GM18873 (cell line): ENCODE data around the gene THSD8.
"Not testable (repeated sequence)": the region's sequence is repeated elsewhere in the genome, so short reads cannot be mapped to it uniquely, and the experiment has no call there.

Experiments used
- ATAC-seq: cut with Tn5 transposase; IDR thresholded peaks from one replicate; pipeline ENCODE4 v1.9.1; 2021; ENCODE audit warnings: mild to moderate bottlenecking, moderate library complexity, moderate number of reproducible peaks; ENCODE audit not compliant: unreplicated experiment, low FRiP score

The THSD8 gene

DNA sequence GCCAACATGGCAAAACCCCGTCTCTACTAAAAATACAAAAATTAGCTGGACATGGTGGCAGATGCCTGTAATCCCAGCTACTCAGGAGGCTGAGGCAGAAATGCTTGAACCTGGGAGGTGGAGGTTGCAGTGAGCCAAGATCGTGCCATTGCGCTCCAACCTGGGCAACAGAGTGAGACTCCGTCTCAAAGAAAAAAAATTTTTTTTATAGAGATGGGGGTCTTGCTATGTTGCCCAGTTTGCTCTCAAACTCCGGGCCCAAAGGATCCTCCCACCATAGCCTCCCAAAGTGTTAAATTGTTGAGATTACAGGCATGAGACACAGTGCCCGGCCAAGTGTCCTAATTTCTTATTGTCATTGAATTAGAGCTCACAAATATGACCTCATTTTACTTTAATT lies 15.3 kb downstream of the THSD8 start:
- not testable (repeated sequence) for ATAC-seq

- not testable (repeated sequence) for ATAC-seq
These were observed 15.9 kb downstream of the THSD8 start for GRCh38 chr19:12817810-12818209.

DNA sequence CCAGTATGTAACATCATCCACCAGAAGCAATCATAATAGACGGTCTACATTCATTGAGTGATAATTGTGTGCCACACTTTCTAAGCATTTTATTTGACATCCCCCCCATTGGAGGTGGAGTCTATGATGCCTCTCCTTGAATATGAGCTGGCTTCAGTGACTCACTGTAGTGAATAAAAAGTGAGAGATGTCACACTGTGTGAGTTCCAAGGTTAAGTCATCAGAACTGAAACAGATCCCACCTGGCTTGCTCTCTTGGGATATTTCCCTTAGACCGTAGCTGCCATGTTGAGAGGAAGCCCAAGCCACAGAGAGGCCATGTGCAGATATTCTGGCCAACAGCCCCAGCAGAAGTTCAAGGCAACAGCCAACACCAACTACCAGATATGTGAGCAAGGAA lies 19.9 kb downstream of the THSD8 start:
- no peak for ATAC-seq

GRCh38 chr19:12825254-12826131 lies 23.6 kb downstream of the THSD8 start:
- ATAC-seq, result no peak

DNA sequence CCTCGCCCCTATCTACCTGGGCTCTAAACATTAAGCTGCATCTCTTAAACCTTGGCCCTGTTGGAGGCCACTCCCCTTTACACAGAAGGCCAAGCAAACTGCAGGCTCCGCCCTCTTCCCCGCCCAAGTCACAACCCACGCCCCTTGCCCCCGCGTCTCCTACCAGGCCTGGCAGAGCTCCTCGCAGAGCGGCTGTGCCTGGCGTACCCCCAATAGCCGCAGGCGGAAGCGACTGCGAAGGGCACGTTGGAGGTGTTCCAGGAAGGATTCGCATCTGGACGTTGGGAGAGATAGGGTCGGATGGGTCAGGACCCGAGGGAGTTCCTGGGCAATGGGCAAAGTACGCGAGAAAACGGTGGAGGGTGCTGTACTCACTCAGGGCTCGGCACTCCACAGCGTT lies 26.6 kb downstream of the THSD8 start:
- ATAC-seq, result no peak

GRCh38 chr19:12833418-12833737 lies 31.5 kb downstream of the THSD8 start:
- no peak for ATAC-seq

DNA sequence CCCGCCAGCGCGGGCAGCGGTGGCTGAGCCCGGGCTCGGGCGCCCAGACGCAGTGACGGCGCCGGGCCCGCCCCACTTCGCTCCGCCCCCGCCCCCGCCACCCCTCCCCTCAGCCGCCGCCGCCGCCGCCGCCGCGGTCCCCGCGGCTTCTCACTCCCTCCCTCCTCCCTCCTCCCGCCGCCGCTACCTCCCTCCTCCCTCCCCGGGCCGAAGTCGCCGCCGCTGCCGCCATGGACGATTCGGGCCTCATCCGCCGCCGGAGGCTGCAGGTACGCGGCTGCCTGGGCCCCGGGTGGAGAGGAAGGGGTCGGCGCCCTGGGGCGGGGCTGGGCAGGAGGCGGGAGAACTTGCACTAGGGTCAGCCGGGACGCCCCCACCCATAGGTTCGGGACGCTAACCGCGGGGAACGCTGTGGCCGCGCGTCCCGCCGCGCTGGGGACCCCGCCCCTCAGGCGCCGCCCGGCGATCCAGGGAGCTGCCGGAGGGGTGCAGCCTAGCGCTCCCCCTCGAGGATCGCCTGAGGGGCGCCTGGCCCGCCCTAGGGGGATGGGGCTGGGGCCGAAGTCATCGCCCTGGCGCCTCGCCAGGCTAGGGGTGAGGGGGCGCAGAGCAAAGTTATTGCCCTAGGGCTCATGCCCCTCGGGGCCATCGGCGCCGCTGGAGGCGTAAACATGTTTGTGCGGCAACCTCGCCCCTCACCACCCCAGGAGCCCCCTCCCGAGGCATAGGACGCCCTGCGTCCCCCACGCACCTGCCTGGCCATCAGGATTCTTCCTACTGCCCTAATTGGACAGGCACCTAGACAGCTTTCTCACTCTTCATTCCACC lies 32.1 kb downstream of the THSD8 start:
- no peak for ATAC-seq

GRCh38 chr19:12834566-12834943 lies 32.7 kb downstream of the THSD8 start, which contains the start of gene RTBDN:
Gene RTBDN (minus strand): TSS chr19:12834579. CDS start chr19:12829979, 4,600 bp downstream.
- ATAC-seq, result no peak

- ATAC-seq, result no peak
These were observed 33.3 kb downstream of the THSD8 start for GRCh38 chr19:12834976-12835757.

DNA sequence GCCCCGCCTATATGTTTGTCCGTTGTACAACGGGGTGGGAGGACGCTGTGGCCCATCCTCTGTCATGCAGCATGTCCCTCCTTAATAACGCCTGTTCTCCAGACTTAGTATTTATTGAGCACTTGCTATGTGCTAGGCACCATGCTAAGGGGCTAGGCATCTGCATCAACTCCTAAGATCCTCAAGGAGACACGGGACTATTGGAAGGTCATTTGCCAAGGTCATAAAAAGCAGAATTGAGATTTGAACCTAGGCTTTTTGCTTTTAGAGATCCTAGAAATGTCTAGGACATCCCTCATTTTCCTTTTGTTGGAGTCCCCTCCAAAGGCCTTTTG lies 34.6 kb downstream of the THSD8 start:
- ATAC-seq, result no peak

- ATAC-seq, result no peak
These were observed 35.4 kb downstream of the THSD8 start for GRCh38 chr19:12837225-12837624.

GRCh38 chr19:12838182-12838885 lies 36.5 kb downstream of the THSD8 start, which contains the start of gene MAST1:
Gene MAST1 (plus strand): TSS chr19:12838515. CDS start chr19:12838573, 58 bp downstream.
- no peak for ATAC-seq

- ATAC-seq, result no peak
These were observed 37.3 kb downstream of the THSD8 start for GRCh38 chr19:12838886-12839756.

DNA sequence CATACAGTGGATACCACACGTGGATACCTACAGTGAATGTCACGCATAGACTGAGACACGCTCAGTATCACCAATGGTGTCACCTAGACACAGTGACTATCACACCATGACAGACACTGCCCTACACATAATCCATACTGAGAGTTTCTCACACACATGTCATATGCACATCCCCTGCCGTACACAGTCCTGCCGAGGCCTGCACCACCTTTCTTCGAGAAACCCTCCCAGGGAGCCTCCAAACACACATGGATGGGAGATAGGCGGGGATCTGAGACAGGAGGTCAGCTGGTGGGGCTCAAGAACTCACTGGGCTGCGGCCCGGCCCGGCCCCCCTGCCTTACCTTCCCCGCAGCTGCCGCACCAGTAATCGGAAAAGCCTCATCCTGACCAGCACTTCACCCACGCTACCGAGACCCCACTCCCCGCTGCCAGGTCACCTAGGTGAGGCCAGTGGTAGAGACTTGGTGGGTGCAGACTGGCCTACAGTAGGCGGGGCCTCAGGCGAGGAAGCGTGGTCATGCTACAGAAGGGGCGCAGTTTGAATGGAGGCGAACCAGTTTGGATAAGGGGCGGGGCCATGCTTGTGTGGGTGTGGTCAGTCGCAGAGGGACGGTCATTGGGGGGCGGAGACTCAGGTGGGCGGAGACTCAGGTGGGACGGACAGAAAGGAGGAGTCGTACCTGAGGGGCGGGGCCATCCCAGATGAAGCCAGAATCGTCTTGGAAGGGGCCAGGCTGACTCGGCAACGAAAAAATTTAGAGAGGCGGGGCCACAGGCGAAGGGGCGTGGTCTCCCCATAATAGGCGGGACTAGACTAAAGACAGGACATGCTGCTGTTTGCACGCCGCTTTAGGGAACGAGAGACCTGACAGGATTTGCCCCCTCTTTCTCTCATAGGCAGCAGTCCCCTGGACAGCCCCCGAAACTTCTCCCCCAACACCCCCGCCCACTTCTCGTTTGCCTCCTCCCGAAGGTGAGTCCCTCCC lies 38.5 kb downstream of the THSD8 start:
- no peak for ATAC-seq

GRCh38 chr19:12841094-12841493 lies 39.2 kb downstream of the THSD8 start:
- no peak for ATAC-seq

DNA sequence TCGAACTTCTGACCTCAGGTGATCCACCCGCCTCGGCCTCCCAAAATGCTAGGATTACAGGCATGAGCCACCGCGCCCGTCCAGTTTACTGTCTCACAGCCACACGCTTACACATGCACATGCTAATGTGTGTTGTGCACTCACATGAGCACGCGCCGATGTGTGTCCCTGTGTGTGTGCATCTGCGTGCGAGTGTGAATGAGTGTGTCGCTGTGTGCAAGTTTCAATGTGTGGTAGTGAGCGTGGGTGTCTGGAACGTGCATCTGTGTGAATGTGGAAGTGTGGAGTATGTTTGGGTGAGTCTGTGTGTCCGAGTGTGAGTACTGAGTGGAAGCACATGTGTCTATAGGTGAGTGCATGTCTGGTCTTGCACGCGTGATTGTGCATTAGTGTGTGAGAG lies 40.6 kb downstream of the THSD8 start:
- ATAC-seq, result no peak

DNA sequence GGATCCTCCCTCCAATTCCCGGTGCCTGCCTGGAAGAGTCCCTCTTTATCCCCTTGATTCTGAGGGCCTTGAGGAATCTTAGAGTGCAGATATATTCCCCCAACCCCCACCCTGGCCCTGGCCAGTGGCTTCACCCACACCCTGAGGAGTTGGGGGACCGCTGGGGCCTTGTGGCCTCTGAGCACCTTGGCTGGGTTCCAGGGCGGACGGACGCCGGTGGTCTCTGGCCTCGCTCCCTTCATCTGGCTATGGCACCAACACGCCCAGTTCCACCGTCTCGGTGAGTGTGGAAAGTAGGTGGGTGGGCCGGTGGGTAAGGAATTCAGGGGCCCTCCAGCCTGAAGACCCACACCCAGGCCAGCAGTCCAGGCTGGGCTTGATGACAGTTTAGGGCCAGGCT lies 41.5 kb downstream of the THSD8 start:
- ATAC-seq, result no peak
